Measurements from ENCODE around the gene FAM184B.

FAM184B gene

DNA sequence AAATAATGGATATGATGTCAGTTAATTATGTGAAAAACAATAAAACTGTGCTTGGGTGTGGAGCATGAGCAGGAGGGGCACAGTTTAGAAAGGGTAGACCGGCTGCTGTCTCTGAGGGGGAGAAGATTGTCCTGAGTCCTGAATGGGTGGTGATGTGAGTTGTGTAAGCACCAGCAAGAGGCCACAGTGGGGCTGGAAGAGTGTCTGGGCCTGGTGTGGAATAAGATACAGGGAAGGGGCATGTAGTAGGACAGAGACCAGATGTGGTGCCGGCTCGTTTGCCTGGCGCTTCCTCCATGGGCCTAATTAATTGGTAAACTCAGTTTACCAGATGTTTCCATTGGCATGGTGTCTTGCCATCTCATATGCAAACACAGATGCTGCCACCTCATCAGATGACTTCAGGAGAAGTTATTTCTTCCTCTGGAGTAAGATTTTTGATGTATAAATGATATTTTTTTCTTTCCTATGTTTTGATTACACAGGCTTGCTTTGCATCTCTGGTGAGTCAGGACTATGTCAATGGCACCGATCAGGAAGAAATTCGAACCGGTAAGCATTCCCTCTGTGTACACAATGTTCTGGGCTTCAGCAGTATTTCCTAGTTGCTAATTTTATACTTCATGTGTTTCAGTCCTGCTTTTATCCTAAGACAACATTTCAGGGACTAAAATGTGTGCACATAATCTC lies 161.9 kb downstream of the FAM184B start:
- Histone ChIP-seq H3K36me3 (peaks cover 75% of the 10 kb centered on the region), H3K4me1 (ENCODE audit: control insufficient read depth in 1 of 2, insufficient read depth in 1 of 2, low read depth in 1 of 2, low read length in 1 of 2) (peaks cover 20 to 23% of the 10 kb centered on the region in 2 experiments)

DNA sequence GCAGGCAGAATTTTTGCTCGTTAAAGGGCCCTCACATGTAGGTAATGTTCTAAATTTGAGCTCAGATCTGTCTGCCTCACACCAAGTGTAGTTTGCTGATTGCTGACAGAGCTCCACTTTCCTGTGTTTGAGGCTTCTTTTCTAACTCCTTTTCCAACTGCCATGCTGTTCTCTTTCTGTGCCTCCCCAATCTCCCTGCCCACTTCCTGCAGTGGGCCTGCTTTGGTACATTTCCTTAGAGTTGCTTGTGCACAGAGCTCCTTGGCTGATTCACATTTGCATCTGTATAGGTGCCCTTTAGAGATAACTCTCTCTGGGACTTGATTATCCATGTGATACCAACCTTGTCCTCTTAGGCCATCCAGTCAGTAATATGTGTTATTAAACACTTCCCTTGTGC lies 162.5 kb downstream of the FAM184B start:
- H3K4me1 ChIP-seq (ENCODE audit: control insufficient read depth in 1 of 2, insufficient read depth in 1 of 2, low read depth in 1 of 2, low read length in 1 of 2), result peaks cover 20 to 26% of the 10 kb centered on the region in 2 experiments
- peaks cover 69% of the 10 kb centered on the region for H3K36me3 ChIP-seq
- no peaks in the 10 kb centered on the region for H3K27me3 ChIP-seq
- H3K9me3 ChIP-seq, result no peaks in the 10 kb centered on the region
- H3K27ac ChIP-seq, result no peak overlapping the region
- TF ChIP-seq, protein P1, sequence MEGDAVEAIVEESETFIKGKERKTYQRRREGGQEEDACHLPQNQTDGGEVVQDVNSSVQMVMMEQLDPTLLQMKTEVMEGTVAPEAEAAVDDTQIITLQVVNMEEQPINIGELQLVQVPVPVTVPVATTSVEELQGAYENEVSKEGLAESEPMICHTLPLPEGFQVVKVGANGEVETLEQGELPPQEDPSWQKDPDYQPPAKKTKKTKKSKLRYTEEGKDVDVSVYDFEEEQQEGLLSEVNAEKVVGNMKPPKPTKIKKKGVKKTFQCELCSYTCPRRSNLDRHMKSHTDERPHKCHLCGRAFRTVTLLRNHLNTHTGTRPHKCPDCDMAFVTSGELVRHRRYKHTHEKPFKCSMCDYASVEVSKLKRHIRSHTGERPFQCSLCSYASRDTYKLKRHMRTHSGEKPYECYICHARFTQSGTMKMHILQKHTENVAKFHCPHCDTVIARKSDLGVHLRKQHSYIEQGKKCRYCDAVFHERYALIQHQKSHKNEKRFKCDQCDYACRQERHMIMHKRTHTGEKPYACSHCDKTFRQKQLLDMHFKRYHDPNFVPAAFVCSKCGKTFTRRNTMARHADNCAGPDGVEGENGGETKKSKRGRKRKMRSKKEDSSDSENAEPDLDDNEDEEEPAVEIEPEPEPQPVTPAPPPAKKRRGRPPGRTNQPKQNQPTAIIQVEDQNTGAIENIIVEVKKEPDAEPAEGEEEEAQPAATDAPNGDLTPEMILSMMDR (IDR thresholded peaks at IDR 0.05), result no peak
- H3K4me3 ChIP-seq (ENCODE audit: low read depth in 1 of 2, low read length in 1 of 2), result no peak overlapping the region

More for the DNA sequence above, 161.9 kb downstream of the FAM184B start:
- Histone ChIP-seq H3K27me3 (no peaks in the 10 kb centered on the region), H3K4me3 (ENCODE audit: low read depth in 1 of 2, low read length in 1 of 2) (no peak overlapping the region), H3K27ac (no peak overlapping the region), H3K9me3 (no peaks in the 10 kb centered on the region)
- TF ChIP-seq, protein P1 (IDR thresholded peaks at IDR 0.05), result no peak

DNA sequence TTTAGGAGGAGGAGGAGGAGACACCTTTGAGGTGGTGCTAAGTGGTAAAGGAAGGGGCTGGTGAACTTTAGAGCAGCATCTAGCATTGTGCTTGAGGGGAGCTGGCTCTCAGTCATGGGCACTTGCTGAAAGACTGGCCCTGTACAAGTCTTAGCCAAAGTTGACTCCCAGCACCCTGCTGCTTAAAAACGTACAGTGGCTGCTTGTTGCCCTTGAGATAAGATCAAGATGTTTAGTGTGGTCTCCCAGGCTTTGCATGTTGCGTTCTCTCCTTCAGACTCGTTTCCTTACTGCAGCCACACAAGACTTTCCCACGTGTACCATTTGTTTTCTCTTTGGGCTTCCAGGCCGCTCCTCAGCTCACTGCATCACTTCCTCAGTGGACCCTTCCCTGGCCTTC lies 165.1 kb downstream of the FAM184B start:
- TF ChIP-seq, protein P1 (IDR thresholded peaks at IDR 0.05), result no peak
- H3K9me3 ChIP-seq, result no peaks in the 10 kb centered on the region
- no peak overlapping the region for H3K4me3 ChIP-seq (ENCODE audit: low read depth in 1 of 2, low read length in 1 of 2)
- no peaks in the 10 kb centered on the region for H3K27me3 ChIP-seq
- H3K4me1 ChIP-seq (ENCODE audit: control insufficient read depth in 1 of 2, insufficient read depth in 1 of 2, low read depth in 1 of 2, low read length in 1 of 2), result peaks cover 20 to 32% of the 10 kb centered on the region in 2 experiments
- H3K27ac ChIP-seq, result no peak overlapping the region
- peaks cover 43% of the 10 kb centered on the region for H3K36me3 ChIP-seq

GRCh38 chr4:17614416-17615299 lies 166.8 kb downstream of the FAM184B start, which contains the start of gene MED28:
Gene MED28 (plus strand): TSS chr4:17614641. CDS start chr4:17614655, 14 bp downstream.
- Histone ChIP-seq H3K27me3 (no peaks in the 10 kb centered on the region), H3K4me3 (ENCODE audit: low read depth in 1 of 2, low read length in 1 of 2) (peak within 1 kb of the TSS; percentile 86 to 100), H3K9me3 (no peaks in the 10 kb centered on the region), H3K4me1 (ENCODE audit: control insufficient read depth in 1 of 2, insufficient read depth in 1 of 2, low read depth in 1 of 2, low read length in 1 of 2) (peaks cover 20 to 32% of the 10 kb centered on the region in 2 experiments), H3K27ac (peak within 1 kb of the TSS; percentile 93), H3K36me3 (peaks cover 26% of the 10 kb centered on the region)
- TF ChIP-seq, protein P1 (IDR thresholded peaks at IDR 0.05), result peak; percentile 47

- peaks cover 20 to 32% of the 10 kb centered on the region in 2 experiments for H3K4me1 ChIP-seq (ENCODE audit: control insufficient read depth in 1 of 2, insufficient read depth in 1 of 2, low read depth in 1 of 2, low read length in 1 of 2)
- H3K27me3 ChIP-seq, result no peaks in the 10 kb centered on the region
- peaks cover 19% of the 10 kb centered on the region for H3K36me3 ChIP-seq
- peak overlapping the region; percentile 86 to 100 for H3K4me3 ChIP-seq (ENCODE audit: low read depth in 1 of 2, low read length in 1 of 2)
- TF ChIP-seq, protein P1 (IDR thresholded peaks at IDR 0.05), result no peak
- no peaks in the 10 kb centered on the region for H3K9me3 ChIP-seq
- H3K27ac ChIP-seq, result peak overlapping the region; percentile 93
These were observed 167.5 kb downstream of the FAM184B start for GRCh38 chr4:17613761-17614415.
